ENCODE results near the gene LLPH. TPM values are rescaled to one million over a fixed set of nuclear protein-coding genes. Genes with fewer than 3 reads are reported as not detected.

LLPH gene
- total and polyA plus RNA-seq, 2 of the 13 experiments (the other 11 are each of a cell fraction or from before 2014, with no cell fraction given) = 4.2 to 25.6 TPM

DNA sequence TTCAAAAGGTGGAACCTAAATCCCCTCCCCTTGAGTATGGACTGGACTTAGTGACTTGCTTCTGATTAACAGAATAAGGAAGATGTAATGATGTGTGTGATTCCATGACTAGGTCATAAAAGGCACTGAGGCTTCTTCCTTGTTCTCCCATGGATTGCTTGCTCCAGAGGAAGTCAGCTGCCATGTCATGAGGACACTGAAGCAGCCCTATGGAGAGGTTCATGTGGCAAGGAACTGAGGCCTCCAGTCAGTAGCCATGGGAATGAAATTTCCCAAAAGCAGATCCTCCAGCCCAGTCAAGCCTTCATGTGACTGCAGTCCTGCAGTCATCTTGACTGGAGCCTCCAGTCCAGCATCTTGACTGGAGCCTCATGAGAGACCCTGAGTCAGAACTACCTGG, 28.6 kb upstream of the LLPH start:
- Histone ChIP-seq H3K4me2 (ENCODE audit: low read depth, low read length) (no peak overlapping the region), H3K4me1 (ENCODE audit: insufficient read depth, low read length) (no peaks in the 10 kb centered on the region), H3K36me3 (replicated peaks in 1 of 2; ENCODE audit: control insufficient read depth in 1 of 2, insufficient read depth in 2 of 2, low read length in 2 of 2) (no peaks in the 10 kb centered on the region), H3K4me3 (replicated peaks in 1 of 3; ENCODE audit: insufficient read depth in 1 of 3, low read depth in 2 of 3, low read length in 3 of 3) (no peak overlapping the region), H2AFZ (ENCODE audit: low read length) (no peak overlapping the region), H3K79me2 (ENCODE audit: insufficient read depth, low read length) (peaks cover 6% of the 10 kb centered on the region), H3K9ac (ENCODE audit: insufficient read depth, low read depth, low read length) (no peak overlapping the region), H3K9me3 (ENCODE audit: low read length) (no peaks in the 10 kb centered on the region), H4K20me1 (ENCODE audit: insufficient read depth, low read length) (no peaks in the 10 kb centered on the region), H3K27ac (ENCODE audit: extremely low read length, insufficient read depth, low read length) (no peak overlapping the region), H3K27me3 (ENCODE audit: control insufficient read depth in 1 of 2, insufficient read depth in 2 of 2, low read length in 2 of 2) (no peaks in the 10 kb centered on the region)
- FAIRE-seq = no peak
- ChIA-PET POLR2A (interaction anchor here (2.3 kb wide), 1 partner anchor 10 kb away, joined by 14 read pairs; the partner anchor contains the start of gene TMBIM4), CTCF (ENCODE audit: low intra/inter-chr PET ratio, low total read pairs) (no interaction called here)
- no peak for DNase-seq (ENCODE audit: low spot score)
- in situ Hi-C loops (cut with HindIII; ENCODE audit: extremely low pct_ligation_motif_present, low pct_unique_long_range_greater_than_20kb) = no loop called here
- intact Hi-C loops (cut with micrococcal nuclease; ENCODE audit: unreplicated experiment) = no loop called here
- no peak for ATAC-seq
- no peak for TF ChIP-seq AHR (CRISPR knock-in tag; IDR thresholded peaks at IDR 0.05)
- TF ChIP-seq ZKSCAN1 (IDR thresholded peaks at IDR 0.05; ENCODE audit: low read length) = no peak
- TF ChIP-seq, protein P1, sequence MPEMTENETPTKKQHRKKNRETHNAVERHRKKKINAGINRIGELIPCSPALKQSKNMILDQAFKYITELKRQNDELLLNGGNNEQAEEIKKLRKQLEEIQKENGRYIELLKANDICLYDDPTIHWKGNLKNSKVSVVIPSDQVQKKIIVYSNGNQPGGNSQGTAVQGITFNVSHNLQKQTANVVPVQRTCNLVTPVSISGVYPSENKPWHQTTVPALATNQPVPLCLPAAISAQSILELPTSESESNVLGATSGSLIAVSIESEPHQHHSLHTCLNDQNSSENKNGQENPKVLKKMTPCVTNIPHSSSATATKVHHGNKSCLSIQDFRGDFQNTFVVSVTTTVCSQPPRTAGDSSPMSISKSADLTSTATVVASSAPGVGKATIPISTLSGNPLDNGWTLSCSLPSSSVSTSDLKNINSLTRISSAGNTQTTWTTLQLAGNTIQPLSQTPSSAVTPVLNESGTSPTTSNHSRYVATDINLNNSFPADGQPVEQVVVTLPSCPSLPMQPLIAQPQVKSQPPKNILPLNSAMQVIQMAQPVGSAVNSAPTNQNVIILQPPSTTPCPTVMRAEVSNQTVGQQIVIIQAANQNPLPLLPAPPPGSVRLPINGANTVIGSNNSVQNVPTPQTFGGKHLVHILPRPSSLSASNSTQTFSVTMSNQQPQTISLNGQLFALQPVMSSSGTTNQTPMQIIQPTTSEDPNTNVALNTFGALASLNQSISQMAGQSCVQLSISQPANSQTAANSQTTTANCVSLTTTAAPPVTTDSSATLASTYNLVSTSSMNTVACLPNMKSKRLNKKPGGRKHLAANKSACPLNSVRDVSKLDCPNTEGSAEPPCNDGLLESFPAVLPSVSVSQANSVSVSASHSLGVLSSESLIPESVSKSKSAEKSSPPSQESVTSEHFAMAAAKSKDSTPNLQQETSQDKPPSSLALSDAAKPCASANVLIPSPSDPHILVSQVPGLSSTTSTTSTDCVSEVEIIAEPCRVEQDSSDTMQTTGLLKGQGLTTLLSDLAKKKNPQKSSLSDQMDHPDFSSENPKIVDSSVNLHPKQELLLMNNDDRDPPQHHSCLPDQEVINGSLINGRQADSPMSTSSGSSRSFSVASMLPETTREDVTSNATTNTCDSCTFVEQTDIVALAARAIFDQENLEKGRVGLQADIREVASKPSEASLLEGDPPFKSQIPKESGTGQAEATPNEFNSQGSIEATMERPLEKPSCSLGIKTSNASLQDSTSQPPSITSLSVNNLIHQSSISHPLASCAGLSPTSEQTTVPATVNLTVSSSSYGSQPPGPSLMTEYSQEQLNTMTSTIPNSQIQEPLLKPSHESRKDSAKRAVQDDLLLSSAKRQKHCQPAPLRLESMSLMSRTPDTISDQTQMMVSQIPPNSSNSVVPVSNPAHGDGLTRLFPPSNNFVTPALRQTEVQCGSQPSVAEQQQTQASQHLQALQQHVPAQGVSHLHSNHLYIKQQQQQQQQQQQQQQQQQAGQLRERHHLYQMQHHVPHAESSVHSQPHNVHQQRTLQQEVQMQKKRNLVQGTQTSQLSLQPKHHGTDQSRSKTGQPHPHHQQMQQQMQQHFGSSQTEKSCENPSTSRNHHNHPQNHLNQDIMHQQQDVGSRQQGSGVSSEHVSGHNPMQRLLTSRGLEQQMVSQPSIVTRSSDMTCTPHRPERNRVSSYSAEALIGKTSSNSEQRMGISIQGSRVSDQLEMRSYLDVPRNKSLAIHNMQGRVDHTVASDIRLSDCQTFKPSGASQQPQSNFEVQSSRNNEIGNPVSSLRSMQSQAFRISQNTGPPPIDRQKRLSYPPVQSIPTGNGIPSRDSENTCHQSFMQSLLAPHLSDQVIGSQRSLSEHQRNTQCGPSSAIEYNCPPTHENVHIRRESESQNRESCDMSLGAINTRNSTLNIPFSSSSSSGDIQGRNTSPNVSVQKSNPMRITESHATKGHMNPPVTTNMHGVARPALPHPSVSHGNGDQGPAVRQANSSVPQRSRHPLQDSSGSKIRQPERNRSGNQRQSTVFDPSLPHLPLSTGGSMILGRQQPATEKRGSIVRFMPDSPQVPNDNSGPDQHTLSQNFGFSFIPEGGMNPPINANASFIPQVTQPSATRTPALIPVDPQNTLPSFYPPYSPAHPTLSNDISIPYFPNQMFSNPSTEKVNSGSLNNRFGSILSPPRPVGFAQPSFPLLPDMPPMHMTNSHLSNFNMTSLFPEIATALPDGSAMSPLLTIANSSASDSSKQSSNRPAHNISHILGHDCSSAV (CRISPR knock-in tag; IDR thresholded peaks at IDR 0.05; ENCODE audit: borderline replicate concordance) = no peak
- TF ChIP-seq POLR2A (IDR thresholded peaks at IDR 0.05; ENCODE audit: insufficient read depth in 1 of 2, low read depth in 2 of 2, low read length in 2 of 2) = no peak
- BruUV-seq (replicated peaks) = no TSS peak
